Panc1 (cell line): ENCODE data around the gene NR2C2. TPM values are rescaled to one million over a fixed set of nuclear protein-coding genes. Genes with fewer than 3 reads are reported as not detected.

Source experiments
- ATAC-seq: fragments of 200-7000 bp; cut with Tn5 transposase; 2 replicates; pipeline ENCODE4 v1.9.1; 2020; ENCODE audit warnings: mild to moderate bottlenecking, moderate library complexity
- BruUV-seq: library from RNA; stranded (reverse); fragments of 400-500 nt; replicated peaks from 2 replicates; lab custom pipeline; 2021; lab: Mats Ljungman, UMichigan
- CTCF ChIA-PET: fragments of 300-600 bp; sonication (Branson Sonifier 250); formaldehyde crosslinking; loops from one replicate; lab custom pipeline; 2022; ENCODE audit warnings: antibody characterized with exemption; lab: Charles Lee
- POLR2A ChIA-PET: fragments of 300-600 bp; sonication (Branson Sonifier 250); formaldehyde crosslinking; loops from one replicate; lab custom pipeline; 2022; ENCODE audit warnings: antibody characterized with exemption; lab: Charles Lee
- DNase-seq: peaks from one replicate; pipeline ENCODE4 v3.0.0-alpha.2; 2010; ENCODE audit warnings: low read depth, low spot score
- H3K27ac ChIP-seq: 2 replicates; pipeline ENCODE4 v1.5.1; 2011; ENCODE audit warnings: mild to moderate bottlenecking, low read length, inconsistent platforms
- H3K27me3 ChIP-seq: fragments of 200-500 bp; sonication (Bioruptor generic); 2 replicates; pipeline ENCODE4 v1.6.0; 2014; ENCODE audit warnings: low read length, inconsistent platforms; ENCODE audit not compliant: control insufficient read depth, insufficient read depth
- H3K36me3 ChIP-seq: fragments of 200-500 bp; sonication (Bioruptor generic); 2 replicates; pipeline ENCODE4 v1.5.1; 2014; ENCODE audit warnings: inconsistent platforms, mild to moderate bottlenecking, low read length, moderate library complexity; ENCODE audit not compliant: control insufficient read depth, insufficient read depth
- H3K4me1 ChIP-seq: 2 replicates; pipeline ENCODE4 v1.5.1; 2011; ENCODE audit warnings: inconsistent platforms, mild to moderate bottlenecking, low read length, moderate library complexity; ENCODE audit not compliant: control insufficient read depth, insufficient read depth
- H3K4me3 ChIP-seq, 2 experiments: 2 replicates each; pipeline ENCODE4 v1.5.1; 2011 to 2012; ENCODE audit warnings: low read depth in 2 of 2, low read length in 2 of 2, mild to moderate bottlenecking in 2 of 2, inconsistent platforms in 1 of 2, moderate library complexity in 1 of 2
- H3K9me3 ChIP-seq: fragments of 200-500 bp; sonication (Bioruptor generic); 2 replicates; pipeline ENCODE4 v1.5.1; 2014; ENCODE audit warnings: low read depth, mild to moderate bottlenecking, inconsistent platforms, low read length, moderate library complexity; ENCODE audit not compliant: control insufficient read depth, insufficient read depth
- POLR2AphosphoS5 ChIP-seq: IDR thresholded peaks from 2 replicates; pipeline ENCODE4 v1.6.1; 2012; ENCODE audit warnings: mild to moderate bottlenecking, low read depth, low read length, moderate library complexity
- SIN3A ChIP-seq: IDR thresholded peaks from 2 replicates; pipeline ENCODE4 v1.6.1; 2012; ENCODE audit warnings: low read depth, mild to moderate bottlenecking, low read length, moderate library complexity, borderline replicate concordance; ENCODE audit not compliant: insufficient read depth
- TCF7L2 ChIP-seq: IDR thresholded peaks from 2 replicates; pipeline ENCODE4 v1.6.1; 2011; ENCODE audit warnings: mild to moderate bottlenecking, low read depth, low read length, inconsistent platforms
- in situ Hi-C: cut with HindIII; loops from 2 replicates; pipeline ENCODE4 v1.10.0; 2016; ENCODE audit warnings: low sequenced_read_pairs, low pct_unique_long_range_greater_than_20kb
- intact Hi-C: fragments of 100-400 bp; cut with micrococcal nuclease; formaldehyde crosslinking; loops from one replicate; pipeline ENCODE4 v1.10.0; 2022; ENCODE audit not compliant: unreplicated experiment
- total RNA-seq: library from RNA; stranded (reverse); gene quantifications from one replicate; pipeline ENCODE4 v1.2.1, GENCODE V29; 2021; ENCODE audit not compliant: unreplicated experiment
- TF ChIP-seq, protein P1 (sequence below), 2 experiments: IDR thresholded peaks; 2 replicates each; pipeline ENCODE4 v1.6.1; 2011 to 2012; ENCODE audit warnings: low read depth in 2 of 2, control low read depth in 1 of 2, low read length in 1 of 2, mild to moderate bottlenecking in 1 of 2, moderate library complexity in 1 of 2; ENCODE audit not compliant: insufficient read depth in 1 of 2
- TF ChIP-seq, protein P2 (sequence below): fragments of 450-650 bp; IDR thresholded peaks from 2 replicates; pipeline ENCODE4 v1.5.1; 2017; ENCODE audit warnings: mild to moderate bottlenecking

The NR2C2 gene
- total RNA-seq, 1 experiment from 2014 or later = 30.6 TPM

DNA sequence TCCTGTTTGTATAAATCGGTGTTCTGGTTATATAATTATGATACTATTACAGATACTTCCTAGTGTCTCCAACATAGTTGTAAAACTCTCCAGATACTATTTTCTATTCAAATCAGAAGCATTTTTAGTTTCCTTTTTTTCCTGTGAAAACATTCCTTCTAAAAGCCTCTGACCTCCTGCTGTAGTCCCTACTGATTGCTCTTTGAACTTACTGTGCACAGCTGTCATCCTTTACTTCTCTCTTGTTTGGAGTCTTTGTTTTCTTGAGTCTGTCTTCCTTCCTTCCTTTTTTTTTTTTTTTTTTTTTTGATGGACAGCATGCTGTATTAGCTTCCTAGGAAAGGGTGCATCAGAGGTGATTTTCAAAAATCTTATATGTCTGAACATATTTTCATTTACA lies 28.9 kb downstream of the NR2C2 start:
- CTCF ChIA-PET = no interaction called here
- no peak overlapping the region for H3K27ac ChIP-seq
- POLR2A ChIA-PET = no interaction called here

DNA sequence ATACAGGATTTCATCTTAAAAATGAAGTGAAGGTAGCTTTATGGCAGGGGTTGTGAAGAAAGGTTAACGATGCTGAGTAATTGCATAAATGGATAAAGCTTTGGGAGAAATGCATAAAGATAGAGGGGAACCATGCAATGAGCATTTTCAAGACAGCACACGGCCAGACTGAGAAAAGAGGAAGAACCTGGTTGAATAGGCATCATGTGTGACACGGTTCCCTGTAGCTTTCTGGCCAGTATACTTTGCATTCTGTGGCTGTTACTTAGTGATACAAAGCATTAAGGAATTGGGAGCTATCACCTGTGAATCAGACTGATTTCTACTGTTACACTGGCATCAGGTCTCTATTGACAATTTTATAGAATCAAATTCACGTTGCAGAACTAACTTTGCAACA lies 33.3 kb downstream of the NR2C2 start:
- BruUV-seq = no TSS peak
- Histone ChIP-seq H3K27me3 (no peaks in the 10 kb centered on the region), H3K27ac (no peak overlapping the region), H3K9me3 (no peaks in the 10 kb centered on the region), H3K4me3 (no peak overlapping the region), H3K4me1 (no peaks in the 10 kb centered on the region), H3K36me3 (no peaks in the 10 kb centered on the region)
- TF ChIP-seq SIN3A = no peak
- TF ChIP-seq, protein P1, sequence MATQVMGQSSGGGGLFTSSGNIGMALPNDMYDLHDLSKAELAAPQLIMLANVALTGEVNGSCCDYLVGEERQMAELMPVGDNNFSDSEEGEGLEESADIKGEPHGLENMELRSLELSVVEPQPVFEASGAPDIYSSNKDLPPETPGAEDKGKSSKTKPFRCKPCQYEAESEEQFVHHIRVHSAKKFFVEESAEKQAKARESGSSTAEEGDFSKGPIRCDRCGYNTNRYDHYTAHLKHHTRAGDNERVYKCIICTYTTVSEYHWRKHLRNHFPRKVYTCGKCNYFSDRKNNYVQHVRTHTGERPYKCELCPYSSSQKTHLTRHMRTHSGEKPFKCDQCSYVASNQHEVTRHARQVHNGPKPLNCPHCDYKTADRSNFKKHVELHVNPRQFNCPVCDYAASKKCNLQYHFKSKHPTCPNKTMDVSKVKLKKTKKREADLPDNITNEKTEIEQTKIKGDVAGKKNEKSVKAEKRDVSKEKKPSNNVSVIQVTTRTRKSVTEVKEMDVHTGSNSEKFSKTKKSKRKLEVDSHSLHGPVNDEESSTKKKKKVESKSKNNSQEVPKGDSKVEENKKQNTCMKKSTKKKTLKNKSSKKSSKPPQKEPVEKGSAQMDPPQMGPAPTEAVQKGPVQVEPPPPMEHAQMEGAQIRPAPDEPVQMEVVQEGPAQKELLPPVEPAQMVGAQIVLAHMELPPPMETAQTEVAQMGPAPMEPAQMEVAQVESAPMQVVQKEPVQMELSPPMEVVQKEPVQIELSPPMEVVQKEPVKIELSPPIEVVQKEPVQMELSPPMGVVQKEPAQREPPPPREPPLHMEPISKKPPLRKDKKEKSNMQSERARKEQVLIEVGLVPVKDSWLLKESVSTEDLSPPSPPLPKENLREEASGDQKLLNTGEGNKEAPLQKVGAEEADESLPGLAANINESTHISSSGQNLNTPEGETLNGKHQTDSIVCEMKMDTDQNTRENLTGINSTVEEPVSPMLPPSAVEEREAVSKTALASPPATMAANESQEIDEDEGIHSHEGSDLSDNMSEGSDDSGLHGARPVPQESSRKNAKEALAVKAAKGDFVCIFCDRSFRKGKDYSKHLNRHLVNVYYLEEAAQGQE (IDR thresholded peaks at IDR 0.05; ENCODE audit: insufficient read depth in 1 of 2, low read depth in 2 of 2, low read length in 1 of 2) = no peak
- TF ChIP-seq TCF7L2 = no peak
- no peak for TF ChIP-seq POLR2AphosphoS5
- TF ChIP-seq, protein P2, sequence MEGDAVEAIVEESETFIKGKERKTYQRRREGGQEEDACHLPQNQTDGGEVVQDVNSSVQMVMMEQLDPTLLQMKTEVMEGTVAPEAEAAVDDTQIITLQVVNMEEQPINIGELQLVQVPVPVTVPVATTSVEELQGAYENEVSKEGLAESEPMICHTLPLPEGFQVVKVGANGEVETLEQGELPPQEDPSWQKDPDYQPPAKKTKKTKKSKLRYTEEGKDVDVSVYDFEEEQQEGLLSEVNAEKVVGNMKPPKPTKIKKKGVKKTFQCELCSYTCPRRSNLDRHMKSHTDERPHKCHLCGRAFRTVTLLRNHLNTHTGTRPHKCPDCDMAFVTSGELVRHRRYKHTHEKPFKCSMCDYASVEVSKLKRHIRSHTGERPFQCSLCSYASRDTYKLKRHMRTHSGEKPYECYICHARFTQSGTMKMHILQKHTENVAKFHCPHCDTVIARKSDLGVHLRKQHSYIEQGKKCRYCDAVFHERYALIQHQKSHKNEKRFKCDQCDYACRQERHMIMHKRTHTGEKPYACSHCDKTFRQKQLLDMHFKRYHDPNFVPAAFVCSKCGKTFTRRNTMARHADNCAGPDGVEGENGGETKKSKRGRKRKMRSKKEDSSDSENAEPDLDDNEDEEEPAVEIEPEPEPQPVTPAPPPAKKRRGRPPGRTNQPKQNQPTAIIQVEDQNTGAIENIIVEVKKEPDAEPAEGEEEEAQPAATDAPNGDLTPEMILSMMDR = no peak
- ChIA-PET POLR2A (interaction anchor here (0.6 kb wide), 1 partner anchor 118 kb away, joined by 8 read pairs; the partner anchor contains the start of gene RBSN), CTCF (no interaction called here)
- DNase-seq (no peak), ATAC-seq (no peak)
- in situ Hi-C loops (no loop called here), intact Hi-C loops (no loop called here)

More for the DNA sequence above, 28.9 kb downstream of the NR2C2 start:
- no peaks in the 10 kb centered on the region for H3K9me3 ChIP-seq
- no peaks in the 10 kb centered on the region for H3K4me1 ChIP-seq
- H3K27me3 ChIP-seq = no peaks in the 10 kb centered on the region
- no peak for ATAC-seq
- H3K4me3 ChIP-seq = no peak overlapping the region
- DNase-seq = no peak
- in situ Hi-C loops = no loop called here
- no TSS peak for BruUV-seq
- TF ChIP-seq, protein P1 (IDR thresholded peaks at IDR 0.05; ENCODE audit: insufficient read depth in 1 of 2, low read depth in 2 of 2, low read length in 1 of 2) = no peak
- TF ChIP-seq POLR2AphosphoS5 (no peak), SIN3A (no peak), TCF7L2 (no peak)
- TF ChIP-seq, protein P2 = no peak
- no peaks in the 10 kb centered on the region for H3K36me3 ChIP-seq
- intact Hi-C loops = no loop called here
